HS-5 (cell line): Measurements from ENCODE around the gene ANKRD35.
"Not testable (repeated sequence)": the region's sequence is repeated elsewhere in the genome, so short reads cannot be mapped to it uniquely, and the experiment has no call there.

Experiments used
- DNase-seq: peaks from one replicate; pipeline ENCODE4 v3.0.0-alpha.2; 2012; ENCODE audit warnings: low read depth

The ANKRD35 gene, protein sequence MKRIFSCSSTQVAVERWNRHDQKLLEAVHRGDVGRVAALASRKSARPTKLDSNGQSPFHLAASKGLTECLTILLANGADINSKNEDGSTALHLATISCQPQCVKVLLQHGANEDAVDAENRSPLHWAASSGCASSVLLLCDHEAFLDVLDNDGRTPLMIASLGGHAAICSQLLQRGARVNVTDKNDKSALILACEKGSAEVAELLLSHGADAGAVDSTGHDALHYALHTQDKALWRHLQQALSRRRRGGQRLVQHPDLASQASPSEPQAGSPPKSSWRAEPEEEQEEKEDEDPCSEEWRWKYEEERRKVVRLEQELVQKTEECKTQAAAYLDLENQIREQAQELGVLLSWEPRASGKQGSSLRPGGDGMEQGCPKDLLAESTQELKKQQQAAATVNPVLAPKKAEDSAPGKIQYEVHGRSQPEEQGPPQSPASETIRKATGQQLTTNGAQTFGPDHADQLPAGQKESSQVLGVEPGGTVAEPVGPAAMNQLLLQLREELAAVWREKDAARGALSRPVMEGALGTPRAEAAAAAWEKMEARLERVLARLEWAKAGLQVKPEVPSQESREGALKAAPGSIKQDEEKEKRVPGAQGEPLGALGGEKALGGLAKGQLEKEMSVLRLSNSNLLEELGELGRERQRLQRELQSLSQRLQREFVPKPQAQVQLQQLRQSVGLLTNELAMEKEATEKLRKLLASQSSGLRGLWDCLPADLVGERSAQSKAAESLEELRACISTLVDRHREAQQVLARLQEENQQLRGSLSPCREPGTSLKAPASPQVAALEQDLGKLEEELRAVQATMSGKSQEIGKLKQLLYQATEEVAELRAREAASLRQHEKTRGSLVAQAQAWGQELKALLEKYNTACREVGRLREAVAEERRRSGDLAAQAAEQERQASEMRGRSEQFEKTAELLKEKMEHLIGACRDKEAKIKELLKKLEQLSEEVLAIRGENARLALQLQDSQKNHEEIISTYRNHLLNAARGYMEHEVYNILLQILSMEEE

DNA sequence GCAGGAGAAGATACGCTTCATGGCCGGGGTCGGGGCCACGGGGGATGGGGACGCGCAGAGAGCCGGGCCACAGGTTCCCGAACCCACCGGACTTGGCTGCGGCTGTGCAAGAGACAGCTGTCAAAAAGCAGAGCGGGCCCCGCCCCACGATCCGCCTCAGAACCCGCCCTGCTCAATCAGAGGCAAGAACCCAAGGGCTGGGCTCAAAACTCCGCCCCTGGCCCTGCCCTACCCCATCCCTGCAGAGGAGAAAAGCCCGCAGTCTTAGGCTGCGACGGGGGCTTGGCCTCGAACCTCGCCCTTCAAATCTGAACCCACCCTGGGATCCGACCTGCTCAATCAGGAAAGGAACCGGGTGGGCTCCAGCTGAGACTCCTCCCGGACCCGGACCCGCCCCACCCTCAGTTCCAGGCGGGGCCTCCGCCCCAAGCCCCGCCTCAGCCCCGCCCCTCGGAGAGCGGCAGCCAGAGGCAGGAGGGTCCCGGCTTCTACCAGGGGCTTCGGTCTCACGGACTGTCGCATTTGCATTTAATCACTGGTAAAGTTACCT lies at the start of gene ANKRD35:
TSS of gene ANKRD35 (minus strand) at position 129 of the 550 bp plus-strand sequence. CDS start at position 21, 108 bp downstream.
- DNase-seq, result no peak

DNA sequence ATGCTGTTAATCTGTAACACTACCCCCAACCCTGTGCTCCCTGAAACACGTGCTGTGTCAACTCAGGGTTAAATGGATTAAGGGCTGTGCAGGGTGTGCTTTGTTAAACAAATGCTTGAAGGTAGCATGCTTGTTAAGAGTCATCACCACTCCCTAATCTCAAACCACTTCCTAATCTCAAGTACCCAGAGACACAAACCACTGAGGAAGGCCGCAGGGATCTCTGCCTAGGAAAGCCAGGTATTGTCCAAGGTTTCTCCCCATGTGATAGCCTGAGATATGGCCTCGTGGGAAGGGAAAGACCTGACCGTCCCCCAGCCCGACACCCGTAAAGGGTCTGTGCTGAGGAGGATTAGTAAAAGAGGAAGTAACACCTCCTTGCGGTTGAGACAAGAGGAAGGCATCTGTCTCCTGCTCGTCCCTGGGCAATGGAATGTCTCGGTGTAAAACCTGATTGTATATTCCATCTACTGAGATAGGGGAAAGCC lies 46.9 kb upstream of the ANKRD35 start:
- DNase-seq, result not testable (repeated sequence)

DNA sequence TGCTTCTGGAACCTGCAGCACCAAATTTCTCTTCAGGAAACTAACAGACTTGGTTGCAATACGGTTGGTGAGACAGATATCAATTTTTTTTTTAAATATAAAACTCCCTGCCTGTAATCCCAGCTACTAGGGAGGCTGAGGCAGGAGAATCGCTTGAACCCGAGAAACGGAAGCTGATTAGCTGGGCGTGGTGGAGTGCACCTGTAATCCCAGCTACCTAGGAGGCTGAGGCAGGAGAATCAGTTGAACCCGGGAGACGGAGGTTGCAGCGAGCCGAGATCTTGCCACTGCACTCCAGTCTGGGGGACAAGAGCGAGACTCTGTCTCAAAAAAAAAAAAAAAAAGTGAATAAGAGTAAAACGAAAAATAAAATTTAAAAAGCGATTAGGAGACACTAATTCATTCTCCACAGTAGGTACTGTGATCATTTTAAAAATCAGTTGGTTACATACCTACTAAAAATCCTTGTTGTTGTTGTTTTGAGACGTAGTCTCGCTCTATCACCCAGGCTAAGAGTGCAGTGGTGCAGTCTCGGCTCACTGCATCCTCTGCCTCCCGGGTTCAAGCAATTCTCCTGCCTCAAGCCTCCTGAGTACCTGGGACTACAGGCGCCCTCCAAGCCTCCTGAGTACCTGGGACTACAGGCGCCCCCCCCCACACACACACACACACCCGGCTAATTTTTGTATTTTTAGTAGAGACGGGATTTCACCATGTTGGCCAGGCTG lies 42.4 kb upstream of the ANKRD35 start:
- DNase-seq, result no peak

DNA sequence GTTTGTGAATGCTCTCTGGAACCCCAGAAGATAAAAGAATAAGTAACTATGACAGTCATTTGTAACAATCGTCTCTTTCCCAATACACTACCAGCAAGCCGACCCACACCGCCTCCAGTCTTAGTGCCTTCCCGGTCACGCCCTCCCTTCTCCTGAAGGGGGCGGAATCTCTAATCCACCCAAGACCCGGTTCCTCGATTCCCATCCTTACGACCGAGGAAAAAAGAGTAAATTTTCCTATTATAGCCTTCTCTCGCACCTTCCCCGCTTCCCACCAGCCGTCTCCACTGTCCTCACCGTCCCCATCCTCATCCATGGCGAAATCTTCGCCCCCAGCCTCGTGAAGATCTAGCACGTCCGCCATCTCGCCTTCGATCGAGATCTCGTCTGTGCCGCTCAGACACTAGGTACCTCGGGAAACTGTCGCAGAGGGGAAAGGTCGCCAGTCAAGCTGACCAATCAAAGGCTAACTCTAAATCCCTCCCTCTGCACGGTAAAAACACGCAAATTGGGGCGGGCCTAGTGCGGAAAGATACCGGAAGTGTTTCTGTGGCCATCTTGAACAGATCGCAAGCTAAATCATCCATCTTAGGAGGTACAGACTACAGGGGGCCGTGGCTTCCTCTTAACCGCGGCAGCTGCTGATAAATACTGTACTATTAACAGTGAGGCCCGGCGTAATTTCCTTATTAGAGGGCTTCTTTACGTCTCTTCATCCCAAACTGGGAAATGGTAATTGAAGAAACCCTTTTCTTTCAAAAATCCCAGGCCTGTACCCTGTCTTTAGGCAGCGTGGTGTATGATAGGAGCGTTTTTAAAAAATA lies 41.6 kb upstream of the ANKRD35 start, which contains the start of gene RBM8A:
TSS of gene RBM8A (minus strand) at position 422 of the 824 bp plus-strand sequence. CDS start at position 364, 58 bp downstream.
- peak; percentile 96 for DNase-seq

DNA sequence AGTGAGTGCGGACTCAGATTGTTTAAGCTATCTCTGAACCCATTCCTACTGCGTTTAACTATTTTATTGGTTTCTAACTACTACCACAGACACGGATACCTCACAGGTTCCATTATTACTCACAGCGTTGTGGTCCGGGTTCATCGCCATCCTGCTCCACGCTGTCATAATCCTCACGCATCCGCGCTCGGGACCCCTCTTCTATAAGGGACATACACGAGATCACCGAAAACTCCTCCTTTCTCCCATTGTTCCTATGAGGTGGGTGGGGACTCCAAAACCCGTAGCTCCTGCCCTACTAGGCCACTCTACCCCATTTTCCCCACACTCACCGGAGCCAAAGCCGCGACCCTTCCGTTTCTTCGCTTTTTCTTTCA lies 41.0 kb upstream of the ANKRD35 start:
- DNase-seq, result no peak

DNA sequence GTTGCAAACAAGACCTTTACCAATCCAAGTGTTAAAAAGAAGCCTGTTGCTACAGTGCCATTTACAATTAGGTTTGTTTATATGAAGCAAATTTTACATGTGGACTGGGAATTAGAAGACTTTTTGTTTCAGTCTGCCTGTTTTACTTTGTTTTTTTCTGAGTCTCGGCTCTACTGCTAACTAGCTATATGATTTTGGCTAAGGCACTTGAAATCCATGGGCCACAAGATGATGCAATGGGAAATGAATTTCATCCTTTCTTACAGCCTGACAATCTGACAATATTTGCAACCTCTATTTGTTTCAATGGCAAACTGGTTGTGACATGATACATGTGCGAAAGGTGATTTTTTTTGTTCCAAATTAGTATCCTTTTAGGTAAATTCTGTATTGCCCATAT lies 36.6 kb upstream of the ANKRD35 start:
- no peak for DNase-seq

DNA sequence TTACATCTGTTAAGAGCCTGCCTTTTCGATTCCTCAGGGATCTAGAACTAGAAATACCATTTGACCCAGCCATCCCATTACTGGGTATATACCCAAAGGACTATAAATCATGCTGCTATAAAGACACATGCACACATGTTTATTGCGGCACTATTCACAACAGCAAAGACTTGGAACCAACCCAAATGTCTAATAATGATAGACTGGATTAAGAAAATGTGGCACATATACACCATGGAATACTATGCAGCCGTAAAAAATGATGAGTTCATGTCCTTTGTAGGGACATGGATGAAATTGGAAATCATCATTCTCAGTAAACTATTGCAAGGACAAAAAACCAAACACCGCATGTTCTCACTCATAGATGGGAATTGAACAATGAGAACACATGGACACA lies 34.6 kb upstream of the ANKRD35 start:
- not testable (repeated sequence) for DNase-seq

DNA sequence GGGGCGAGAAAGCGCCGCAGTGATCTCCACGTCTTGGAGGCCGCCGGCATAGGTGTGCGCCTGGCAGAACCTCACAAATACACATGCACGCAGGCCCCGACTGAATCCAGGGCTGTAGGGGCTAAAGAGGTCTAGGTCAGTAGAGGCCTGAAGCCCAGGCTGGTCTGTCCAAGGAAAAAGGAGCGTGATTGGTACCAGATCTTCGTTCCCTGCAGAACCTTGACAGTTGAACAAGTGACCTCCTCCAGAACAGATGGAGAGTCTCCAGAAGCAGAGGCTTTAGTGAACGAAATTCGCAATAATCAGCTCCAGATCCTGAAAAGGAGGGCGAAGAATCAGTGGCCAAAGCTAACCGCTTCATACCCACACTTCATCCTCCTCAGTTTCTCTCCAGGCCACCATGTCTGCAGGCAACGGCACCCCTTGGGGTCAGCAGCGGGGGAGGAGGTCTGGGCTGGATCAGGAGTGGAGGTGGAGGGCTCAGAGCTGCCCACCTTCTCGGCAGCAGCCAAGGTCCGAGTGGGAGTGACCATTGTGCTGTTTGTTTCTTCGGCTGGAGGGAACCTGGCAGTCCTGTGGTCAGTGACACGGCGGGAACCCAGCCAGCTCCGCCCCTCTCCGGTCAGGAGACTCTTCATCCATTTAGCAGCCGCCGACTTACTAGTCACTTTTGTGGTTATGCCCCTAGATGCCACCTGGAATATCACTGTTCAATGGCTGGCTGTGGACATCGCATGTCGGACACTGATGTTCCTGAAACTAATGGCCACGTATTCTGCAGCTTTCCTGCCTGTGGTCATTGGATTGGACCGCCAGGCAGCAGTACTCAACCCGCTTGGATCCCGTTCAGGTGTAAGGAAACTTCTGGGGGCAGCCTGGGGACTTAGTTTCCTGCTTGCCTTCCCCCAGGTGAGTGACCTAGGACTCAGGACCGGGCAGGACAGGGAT lies 33.6 kb upstream of the ANKRD35 start:
- DNase-seq, result peak; percentile 37

DNA sequence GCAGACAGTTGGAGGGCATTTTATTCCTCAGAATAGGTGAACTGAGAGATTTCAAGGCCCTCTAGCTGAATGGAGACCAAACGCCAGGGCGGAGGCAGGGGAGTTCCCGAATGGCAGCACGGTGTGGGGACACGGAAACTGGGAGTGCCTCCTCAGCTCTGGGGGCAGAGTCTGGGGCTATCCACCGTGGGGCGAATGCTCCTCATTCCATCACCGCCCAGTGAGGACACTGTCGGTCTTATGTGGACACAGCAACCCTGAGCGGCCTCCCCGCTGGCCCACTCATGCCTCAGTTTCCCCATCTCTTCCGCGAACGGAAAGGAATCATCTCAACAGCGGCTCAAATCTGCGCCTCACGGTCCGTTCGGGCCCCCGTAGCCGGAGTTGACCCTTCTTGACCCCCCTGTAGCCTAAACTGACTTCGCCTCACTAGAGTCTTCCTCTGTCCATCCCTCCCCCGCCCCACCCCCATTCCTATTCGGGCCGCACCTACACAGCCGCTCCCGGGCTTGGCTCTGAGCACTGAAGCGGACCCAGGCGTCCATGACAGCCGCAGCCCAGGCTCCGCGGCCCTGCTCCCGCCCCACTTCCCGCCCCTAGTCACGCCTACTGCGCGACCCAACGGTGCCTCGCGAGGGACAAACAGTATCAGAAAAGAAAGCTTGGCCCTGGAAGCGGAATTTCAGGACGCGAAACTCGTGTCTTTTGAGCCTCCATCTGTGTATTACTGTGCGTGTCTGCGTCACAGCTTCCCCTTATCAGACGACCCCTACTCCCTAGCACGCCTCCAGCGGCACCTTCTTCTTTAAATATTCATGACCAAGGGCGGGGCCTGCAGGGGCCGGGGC lies 32.7 kb upstream of the ANKRD35 start, which contains the start of gene PEX11B:
TSS of gene PEX11B (minus strand) at position 574 of the 848 bp plus-strand sequence. CDS start at position 545, 29 bp downstream.
- DNase-seq, result peak; percentile 77

DNA sequence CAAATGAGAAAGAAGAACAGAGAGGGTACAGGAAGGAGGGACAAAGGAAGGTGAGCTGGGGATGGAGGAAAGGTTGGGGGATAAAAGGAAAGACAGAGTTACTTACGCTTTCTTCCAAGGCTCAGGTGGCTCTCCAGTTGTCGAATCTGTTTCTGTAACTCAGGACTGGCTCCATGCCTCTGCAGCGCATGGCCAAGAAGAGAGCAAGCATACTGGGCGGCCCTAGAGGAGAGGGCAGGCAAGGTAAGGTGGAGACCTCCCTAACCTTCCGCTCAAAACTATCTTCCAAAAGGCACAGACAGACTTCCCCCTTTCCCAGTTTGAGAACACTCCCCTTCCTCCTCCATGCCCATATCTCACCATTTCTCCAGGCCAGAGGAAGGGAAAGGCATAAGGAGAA lies 31.9 kb upstream of the ANKRD35 start:
- no peak for DNase-seq

DNA sequence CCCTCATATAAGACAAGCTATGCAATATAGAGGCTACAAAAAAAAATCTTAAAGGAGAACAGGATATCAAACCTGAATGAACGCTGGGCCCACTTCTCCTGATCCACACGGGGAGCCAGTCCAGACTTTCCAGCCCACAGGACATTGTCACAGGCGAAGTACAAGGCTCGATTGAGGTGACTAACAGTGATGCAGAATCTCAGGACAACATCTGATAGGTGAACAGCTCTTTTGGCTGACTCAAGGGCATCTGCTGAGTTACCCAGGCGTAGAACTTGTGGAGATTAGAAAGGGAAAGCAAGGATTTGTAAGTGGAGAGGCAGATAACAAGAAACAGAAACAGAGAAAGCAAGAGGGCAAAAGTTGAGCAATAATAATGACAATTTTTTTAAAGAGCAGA lies 31.1 kb upstream of the ANKRD35 start:
- DNase-seq, result no peak

DNA sequence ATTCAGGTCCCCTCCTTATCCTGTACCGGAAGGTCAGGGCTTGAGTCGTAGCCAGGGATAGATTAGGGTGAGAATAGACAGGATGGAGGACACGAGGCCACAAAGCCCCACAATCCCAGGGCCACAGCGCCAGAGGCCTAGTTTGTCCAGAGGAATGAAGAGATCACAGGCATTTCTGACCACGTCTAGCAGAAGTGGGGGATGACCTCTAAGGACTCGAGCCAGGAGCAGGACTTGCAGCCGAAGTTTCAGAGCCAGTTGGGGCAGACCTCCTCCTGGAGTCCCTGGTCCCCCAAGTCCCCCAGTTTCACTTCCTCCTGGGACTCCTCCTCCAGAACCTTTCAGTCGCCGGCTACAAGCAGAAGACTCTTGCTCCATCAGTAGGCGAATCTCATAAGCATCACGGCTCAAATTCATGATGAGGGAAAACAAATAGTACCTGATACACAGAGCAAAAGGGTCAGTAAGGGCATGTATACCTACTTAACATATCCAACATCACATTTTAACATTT lies 26.5 kb upstream of the ANKRD35 start:
- no peak for DNase-seq

DNA sequence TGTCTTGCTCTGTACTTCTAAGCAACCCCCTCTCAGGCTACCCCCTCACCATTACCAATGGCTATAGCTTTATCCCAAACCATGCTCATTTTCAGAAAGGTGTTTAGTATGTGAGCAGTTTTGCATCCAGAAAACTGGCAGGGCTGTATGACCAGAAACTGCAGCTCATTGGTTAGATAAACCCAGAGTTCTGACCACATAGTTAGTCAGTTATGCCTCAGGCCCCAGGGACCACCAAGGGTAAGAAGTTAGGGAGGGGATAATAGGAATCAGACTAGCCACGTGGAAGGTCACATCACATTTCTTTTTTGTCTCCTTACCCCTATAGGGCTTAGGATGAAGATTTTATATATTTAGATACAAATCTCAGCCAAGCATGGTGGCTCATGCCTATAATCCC lies 23.0 kb upstream of the ANKRD35 start:
- DNase-seq, result no peak

DNA sequence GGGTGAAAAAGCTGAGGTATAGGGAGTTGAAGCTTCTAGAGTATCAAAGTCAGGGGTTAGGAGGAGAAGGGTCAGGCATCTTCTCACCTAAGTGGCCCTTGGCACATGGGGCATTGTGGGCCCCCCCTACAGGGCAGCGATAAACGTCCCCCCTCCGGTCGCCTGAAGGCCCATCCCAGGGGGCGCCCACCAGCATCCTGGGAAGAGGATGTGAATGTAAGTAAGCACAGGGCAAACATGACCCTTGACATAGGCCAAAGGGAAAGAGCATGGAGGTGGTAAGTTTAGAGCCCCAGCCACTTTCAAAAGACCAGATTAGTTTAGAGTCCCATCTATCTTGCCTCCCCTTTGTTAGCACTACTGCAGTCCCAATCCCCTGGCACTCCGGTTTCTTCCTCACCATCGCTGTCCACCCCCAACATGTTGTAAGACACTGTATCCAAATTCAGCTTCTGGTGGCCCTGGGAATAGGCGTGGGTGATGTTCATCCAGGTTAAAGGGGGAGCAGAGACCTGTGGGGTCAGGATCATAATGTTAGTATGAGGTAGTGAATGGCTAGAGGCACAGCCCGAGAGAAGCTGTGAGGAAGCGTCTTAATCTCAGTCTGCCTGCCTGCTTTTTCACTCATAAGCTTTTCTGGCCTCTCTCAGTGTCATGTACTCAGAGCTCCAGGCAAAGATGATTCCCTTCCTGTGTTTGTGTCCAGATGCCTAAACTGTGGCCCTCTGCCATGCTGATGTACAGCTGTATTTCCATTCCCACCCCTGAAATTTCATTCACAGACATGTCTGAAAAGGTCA lies 21.5 kb upstream of the ANKRD35 start:
- DNase-seq, result no peak

DNA sequence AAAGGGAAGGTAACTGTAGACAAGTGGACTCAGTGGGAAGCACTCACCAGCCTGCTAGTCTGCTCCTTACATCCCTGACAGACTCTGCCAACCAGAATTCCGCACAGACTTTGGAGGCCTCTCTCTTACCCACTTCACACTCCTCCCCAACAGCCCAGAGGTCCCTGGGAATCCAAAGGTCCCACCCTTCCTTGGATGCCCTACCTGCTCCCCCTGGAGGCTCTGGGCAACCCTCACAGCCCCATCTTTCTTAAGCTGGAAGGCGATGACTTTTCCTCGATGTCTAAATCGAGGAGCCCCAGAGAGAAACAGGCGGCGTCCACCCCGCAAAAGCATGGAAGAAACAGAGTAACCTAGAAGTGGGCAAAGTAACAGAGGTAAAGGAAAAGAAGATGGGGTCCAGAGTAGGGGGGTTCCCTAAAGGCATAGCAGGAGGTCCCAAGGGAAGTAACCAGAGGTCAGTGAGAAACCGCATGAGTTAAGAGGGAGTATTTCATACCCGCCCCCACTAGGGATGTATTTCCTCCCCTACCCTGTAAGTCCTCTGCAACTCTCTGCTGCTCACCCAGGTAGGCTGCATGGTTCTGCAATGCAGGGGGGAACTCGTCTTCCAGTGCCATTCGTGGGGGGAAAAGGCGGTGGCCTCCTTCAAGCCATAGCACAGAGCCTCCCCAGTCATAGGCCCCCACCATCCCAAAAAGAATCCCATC lies 15.8 kb upstream of the ANKRD35 start:
- no peak for DNase-seq

DNA sequence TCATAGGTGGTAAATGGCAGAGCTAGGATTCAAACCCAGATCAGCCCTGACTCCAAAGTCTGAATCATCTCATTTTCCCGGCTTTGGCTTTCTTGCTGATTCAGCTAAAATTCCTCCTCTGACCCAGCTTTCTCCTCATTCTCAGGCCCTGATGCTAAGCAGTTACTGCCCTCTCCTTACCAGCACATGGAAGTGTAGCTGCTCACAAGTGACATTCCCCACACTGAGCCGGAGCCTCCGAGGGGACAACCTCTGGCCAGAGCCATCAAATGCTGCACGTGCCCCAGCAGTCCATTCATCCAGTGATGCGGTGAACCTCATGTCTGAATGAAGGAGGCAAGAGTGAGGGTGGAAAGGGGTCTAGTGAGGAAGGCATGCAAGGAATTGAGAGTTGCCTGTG lies 13.1 kb upstream of the ANKRD35 start:
- no peak for DNase-seq

DNA sequence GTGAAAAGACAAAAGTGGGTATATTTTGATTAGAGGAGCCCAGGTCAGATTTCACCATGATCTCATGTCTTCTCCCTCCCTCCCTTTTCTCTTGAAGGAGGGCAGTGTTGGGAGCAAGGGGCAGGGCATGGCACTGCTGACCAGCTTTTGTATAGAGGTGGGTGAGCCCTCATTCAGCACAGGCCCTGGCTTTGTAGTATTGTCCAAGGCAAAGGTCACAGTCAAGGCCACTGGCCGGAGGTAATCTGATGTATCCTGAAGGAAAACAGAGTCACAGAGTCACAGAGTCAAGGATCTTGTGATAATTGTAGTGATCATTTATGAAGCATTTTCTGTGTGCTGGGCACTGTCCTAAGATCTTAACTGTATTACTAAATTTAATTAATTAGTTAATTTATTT lies 12.3 kb upstream of the ANKRD35 start:
- DNase-seq, result no peak
